ENCODE results near the gene TMEM203. TPM values are rescaled to one million over a fixed set of nuclear protein-coding genes. Genes with fewer than 3 reads are reported as not detected.

Gene TMEM203
- total and polyA plus RNA-seq, 2 of the 13 experiments (the other 11 are each of a cell fraction or from before 2014, with no cell fraction given), result 23.4 to 36.7 TPM

GRCh38 chr9:137198902-137199283, 6.6 kb downstream of the TMEM203 start (continued):
- TF ChIP-seq SNAPC4 (CRISPR knock-in tag; IDR thresholded peaks at IDR 0.05) (no peak), ZNF468 (CRISPR knock-in tag; IDR thresholded peaks at IDR 0.05) (no peak), SMARCE1 (IDR thresholded peaks at IDR 0.05; ENCODE audit: borderline replicate concordance) (no peak), MXD1 (CRISPR knock-in tag; IDR thresholded peaks at IDR 0.05) (no peak), ZFY (CRISPR knock-in tag; IDR thresholded peaks at IDR 0.05) (peak; percentile 31; the same call in 1 of the 2 replicates), ZFP41 (CRISPR knock-in tag; IDR thresholded peaks at IDR 0.05; ENCODE audit: borderline replicate concordance) (no peak), ZNF703 (CRISPR knock-in tag; IDR thresholded peaks at IDR 0.05; ENCODE audit: borderline replicate concordance) (no peak), TP53 (CRISPR knock-in tag; conservative IDR thresholded peaks at IDR 0.05) (0 out of 2 replicates have a peak, but pooled peaks have one; percentile 32), ZNF709 (CRISPR knock-in tag; IDR thresholded peaks at IDR 0.05) (0 out of 2 replicates have a peak, but pooled peaks have one; percentile 38), ZNF296 (CRISPR knock-in tag; conservative IDR thresholded peaks at IDR 0.05) (no peak), SRSF1 (optimal IDR thresholded peaks at IDR 0.05; ENCODE audit: low read depth, low read length) (no peak), AFF4 (CRISPR knock-in tag; IDR thresholded peaks at IDR 0.05) (no peak), SP5 (CRISPR knock-in tag; IDR thresholded peaks at IDR 0.05; ENCODE audit: borderline replicate concordance, low read depth) (no peak), ASH2L (IDR thresholded peaks at IDR 0.05; ENCODE audit: insufficient read length, low read depth, low read length) (no peak)
- TF ChIP-seq, protein P1, sequence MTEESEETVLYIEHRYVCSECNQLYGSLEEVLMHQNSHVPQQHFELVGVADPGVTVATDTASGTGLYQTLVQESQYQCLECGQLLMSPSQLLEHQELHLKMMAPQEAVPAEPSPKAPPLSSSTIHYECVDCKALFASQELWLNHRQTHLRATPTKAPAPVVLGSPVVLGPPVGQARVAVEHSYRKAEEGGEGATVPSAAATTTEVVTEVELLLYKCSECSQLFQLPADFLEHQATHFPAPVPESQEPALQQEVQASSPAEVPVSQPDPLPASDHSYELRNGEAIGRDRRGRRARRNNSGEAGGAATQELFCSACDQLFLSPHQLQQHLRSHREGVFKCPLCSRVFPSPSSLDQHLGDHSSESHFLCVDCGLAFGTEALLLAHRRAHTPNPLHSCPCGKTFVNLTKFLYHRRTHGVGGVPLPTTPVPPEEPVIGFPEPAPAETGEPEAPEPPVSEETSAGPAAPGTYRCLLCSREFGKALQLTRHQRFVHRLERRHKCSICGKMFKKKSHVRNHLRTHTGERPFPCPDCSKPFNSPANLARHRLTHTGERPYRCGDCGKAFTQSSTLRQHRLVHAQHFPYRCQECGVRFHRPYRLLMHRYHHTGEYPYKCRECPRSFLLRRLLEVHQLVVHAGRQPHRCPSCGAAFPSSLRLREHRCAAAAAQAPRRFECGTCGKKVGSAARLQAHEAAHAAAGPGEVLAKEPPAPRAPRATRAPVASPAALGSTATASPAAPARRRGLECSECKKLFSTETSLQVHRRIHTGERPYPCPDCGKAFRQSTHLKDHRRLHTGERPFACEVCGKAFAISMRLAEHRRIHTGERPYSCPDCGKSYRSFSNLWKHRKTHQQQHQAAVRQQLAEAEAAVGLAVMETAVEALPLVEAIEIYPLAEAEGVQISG (CRISPR knock-in tag; IDR thresholded peaks at IDR 0.05), result peak; percentile 24; the same call in 1 of the 2 replicates
- TF ChIP-seq, protein P2, sequence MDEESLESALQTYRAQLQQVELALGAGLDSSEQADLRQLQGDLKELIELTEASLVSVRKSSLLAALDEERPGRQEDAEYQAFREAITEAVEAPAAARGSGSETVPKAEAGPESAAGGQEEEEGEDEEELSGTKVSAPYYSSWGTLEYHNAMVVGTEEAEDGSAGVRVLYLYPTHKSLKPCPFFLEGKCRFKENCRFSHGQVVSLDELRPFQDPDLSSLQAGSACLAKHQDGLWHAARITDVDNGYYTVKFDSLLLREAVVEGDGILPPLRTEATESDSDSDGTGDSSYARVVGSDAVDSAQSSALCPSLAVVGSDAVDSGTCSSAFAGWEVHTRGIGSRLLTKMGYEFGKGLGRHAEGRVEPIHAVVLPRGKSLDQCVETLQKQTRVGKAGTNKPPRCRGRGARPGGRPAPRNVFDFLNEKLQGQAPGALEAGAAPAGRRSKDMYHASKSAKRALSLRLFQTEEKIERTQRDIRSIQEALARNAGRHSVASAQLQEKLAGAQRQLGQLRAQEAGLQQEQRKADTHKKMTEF (CRISPR knock-in tag; IDR thresholded peaks at IDR 0.05), result no peak
